NOMO-1 treated with dmso at 0.1 percent for 144 hours (cell line): ENCODE data around the gene SYTL1.
A peak's percentile ranks its signal among the peaks of the same experiment; 100 is the strongest.

Experiments
- DNase-seq: peaks from one replicate; lab custom pipeline; 2025; ENCODE audit not compliant: unreplicated experiment; lab: John Stamatoyannopoulos, UW

Gene SYTL1

DNA sequence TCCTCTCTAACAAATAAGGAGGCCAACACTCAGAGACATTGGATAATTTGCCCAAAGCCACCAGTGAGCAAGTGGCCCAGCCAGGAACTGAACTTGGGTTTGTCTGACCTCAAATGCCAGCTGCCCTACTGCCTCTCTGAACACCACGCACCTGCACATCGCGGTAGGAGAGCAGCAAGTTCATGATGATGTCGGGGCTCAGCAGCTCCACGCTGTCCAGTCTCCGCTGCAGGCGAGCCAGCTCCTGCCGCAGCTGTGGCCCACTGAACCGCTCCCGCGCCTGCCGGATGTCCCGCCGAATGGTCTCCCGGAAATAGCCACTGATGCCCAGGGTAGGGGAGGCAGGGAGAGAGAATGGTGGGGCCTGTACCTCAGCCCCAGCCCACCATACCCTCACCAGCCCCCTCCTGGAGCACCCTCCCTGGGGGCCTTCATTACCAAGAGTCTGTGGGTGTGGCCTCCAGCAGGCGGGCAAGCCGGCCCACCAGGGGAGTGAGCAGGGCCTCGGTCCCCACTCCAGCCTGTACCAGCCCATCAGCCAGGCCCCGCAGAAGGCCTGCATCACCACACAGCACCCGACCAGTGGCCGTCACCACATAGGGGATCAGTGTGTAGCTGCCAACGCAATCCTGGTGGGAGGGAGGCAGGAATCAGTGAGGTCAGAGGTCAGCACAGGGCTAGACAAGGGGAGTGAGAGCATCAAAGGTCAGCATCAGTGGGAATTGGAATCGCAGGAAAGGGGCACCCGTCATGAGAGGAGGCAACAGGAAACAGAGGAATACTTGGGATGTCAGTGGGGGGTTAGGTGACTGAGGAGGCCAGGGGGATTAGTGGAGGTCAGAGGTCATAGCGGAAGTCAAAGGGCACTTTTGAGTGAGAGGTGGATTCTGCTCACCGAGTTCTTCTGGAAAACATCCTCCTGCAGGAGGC, 22.2 kb downstream of the SYTL1 start:
- no peak for DNase-seq

DNA sequence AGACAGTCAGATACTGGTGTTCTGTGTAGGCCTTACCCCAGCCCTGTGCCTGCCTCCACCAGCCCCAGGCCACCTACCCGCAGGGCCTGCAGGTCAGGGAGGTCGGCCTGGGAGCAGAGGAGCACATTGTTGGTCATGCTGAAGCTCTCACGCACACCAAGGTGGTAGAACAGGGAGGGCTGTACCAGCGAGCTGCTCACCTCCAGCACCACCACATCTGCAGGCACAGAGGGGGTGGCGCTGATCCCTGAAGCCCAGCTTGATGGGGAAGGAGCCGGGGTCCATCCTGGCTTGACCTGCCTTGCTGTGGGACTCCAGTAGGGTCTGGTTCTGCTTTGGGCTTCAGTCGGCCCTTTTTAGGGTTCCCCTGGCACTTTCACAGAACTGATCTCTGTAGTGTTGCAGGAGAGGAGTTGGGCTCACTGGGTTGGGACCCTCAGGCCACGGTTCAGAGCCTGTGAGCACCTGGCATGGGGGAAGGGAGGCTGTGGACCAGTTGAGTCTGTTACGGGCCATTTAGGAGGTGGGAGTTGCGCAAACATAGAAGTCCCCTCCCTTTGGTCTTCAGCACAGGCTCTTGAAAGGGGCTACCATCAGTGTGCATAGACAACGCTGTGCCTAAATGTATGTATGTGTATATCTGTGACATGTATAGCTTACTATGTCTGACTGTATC, 23.0 kb downstream of the SYTL1 start:
- no peak for DNase-seq

DNA sequence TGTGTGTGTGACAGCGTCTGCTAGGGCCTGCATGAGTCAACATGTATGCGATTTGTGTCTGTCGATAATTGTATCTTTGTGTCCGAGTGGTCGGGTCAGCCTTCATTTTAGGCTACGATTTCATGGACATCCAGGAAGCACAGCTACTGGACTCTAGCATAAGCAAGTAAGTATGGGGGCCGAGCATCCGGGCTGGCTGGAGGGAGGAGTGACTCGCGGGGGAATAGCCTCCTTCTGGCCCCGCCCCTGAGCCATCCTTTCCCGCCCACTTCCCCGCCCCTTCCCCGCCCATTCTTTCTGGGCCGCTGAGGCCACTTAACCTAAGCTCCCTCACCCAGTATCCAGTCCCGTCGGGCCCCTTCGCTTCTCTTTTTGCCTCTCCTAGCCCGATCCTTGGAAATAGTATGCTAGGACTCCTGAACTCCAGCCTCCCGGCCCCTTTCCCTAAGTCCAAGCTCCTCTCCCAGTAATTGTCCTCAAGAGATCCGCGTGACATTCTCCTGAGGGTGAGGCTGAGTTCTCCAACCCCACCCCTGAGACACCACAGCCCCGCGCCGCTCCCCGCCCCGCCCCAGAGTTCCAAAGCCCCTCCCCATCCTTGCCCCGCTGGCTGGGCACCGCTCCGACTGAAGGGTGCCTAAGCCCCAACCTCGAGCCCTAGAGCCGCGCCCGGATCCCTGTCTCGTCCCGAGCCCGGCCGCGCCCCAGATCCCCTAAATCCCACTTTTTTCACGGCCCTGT, 23.7 kb downstream of the SYTL1 start:
- DNase-seq = peak; percentile 61

DNA sequence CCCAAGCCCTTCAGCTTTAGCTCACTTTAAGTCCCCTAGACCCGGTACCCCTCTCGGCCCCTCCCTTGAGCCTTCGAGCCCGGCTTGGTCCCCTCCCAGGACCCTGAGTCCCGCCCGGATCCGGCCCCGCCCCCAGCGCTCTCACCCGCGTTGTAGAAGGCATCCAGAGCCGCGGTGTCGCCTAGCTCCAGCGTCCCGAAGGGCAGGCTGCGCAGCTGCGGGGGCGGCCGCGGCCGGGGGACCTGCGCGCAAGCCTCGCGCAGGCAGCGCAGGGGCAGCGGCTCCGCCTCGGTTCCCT, 24.2 kb downstream of the SYTL1 start:
- DNase-seq = peak; percentile 9

DNA sequence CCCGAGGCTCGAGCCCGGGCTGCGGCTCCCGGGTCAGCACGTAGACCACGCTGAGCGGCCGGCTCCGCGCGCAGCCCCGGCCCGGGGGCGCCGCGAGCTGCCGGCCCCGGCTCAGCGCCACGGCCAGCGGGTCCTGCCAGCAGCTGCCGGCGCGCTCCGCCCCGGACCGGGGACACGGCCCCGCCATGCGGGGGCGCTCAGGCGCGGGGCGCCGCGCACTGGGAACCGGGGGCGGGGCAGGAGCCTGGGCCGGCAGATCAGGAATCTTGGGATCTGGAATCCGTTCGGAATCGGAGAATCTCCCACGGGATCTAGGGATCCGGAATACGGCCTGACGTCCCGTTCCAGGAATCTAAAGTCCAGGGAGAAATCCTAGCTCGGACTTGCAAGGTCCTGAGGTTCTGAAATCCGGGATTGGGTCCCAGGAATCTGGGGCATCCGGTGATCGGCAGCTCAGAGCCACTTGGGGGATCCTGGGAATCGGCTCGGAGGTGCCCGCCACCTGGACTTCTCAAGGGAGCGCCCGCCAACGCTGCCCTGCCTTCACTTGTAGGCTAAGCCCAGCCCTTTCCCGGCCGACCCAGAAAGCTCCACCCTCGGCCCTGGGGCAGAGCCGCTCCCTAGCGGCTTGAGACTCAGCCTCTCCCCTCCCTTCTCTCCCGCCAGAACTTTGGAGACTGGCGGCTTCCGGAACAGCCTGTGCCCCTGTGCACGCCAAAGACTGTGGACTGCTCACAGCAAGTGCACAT, 24.8 kb downstream of the SYTL1 start, which contains the start of gene MAP3K6:
TSS of gene MAP3K6 (minus strand) at position 551 of the 749 bp plus-strand sequence. CDS start at position 187, 364 bp downstream.
- peak; percentile 51 for DNase-seq

DNA sequence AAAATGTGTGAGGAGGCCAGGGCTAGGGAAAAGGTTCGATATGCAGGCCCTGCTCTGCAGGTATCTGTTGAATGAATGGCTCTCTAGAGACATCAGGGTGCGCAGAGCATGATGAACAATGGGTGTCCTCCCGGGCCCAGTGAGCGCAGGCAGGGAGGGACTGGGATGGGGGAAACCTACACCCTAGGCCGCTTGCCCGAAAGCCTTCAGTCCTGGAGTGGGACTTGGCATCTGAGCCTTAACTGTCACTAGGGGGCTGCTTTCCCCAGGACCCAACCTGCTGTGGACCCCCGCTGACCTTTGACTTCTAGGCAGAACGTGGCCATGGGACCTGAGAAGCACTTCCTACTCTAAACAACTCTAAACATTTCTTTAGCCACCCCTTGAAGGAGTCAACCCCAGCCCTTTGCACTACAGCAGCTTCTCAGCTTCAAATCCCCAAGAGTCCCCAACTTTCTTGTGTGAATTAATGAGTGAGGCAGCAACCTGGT, 25.4 kb downstream of the SYTL1 start:
- no peak for DNase-seq

DNA sequence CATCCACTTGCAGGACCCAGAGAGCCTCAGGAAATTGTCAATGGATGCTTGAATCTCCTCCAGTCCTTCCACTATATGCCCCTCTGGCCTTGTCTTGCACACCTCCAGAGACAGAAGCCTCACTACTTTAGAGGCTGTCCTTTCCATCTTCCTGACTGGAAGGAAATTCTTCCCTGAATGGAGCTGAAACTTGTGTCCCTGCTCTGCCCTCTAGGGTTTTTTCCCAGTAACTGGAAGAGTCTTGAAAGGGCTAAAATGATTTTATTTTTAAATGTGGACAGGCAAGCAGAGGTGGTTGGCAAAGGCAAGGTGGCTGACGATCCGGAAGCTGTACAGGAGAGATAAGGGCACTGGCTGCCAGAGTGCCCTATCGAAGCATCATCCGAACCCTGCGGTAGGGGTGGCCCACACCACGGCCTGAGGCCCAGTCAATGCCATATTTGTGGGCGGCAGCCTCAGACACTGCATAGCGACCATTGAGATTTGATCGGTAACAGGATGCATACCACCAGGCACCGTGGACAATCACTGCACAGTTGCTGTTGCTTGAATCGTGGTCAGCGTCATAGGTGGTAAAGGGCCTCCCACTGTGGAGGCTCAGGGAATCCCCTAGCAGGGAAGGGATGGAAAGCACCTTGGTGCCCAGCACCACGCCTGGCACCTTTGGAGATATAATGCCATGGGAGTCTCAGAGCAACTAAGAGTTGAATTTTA, 27.2 kb downstream of the SYTL1 start:
- DNase-seq = no peak

DNA sequence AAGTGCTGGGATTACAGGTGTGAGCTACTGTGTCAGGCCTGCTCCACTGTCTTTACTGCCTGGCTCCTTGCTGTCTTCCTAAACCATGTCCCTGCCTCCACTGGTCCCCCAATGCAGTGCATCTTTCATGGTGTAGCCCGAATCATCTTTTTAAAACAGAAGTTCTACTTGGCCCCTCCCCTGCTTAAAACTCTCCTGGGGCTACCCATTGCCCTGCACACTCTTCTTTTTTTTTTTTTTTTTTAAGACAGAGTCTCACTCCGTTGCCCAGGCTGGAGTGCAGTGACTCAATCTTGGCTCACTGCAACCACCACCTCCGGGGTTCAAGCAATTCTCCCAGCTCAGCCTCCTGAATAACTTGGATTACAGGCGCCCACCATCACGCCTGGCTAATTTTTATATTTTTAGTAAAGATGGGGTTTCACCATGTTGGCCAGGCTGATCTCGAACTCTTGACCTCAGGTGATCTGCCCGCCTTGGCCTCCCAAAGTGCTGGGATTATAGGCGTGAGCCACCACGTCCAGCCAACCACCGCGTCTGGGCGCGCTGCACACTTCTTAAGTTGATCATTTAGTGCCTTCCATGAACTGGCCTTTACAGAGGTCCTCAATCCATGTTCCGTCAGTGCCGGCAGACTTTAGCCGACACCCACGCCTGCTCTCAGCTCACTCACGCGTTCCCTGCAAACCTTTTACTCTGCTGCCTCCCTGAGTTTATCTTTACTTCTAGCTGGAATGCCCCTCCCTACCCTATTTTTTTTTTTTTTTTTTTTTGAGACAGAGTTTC, 30.4 kb downstream of the SYTL1 start:
- no peak for DNase-seq

DNA sequence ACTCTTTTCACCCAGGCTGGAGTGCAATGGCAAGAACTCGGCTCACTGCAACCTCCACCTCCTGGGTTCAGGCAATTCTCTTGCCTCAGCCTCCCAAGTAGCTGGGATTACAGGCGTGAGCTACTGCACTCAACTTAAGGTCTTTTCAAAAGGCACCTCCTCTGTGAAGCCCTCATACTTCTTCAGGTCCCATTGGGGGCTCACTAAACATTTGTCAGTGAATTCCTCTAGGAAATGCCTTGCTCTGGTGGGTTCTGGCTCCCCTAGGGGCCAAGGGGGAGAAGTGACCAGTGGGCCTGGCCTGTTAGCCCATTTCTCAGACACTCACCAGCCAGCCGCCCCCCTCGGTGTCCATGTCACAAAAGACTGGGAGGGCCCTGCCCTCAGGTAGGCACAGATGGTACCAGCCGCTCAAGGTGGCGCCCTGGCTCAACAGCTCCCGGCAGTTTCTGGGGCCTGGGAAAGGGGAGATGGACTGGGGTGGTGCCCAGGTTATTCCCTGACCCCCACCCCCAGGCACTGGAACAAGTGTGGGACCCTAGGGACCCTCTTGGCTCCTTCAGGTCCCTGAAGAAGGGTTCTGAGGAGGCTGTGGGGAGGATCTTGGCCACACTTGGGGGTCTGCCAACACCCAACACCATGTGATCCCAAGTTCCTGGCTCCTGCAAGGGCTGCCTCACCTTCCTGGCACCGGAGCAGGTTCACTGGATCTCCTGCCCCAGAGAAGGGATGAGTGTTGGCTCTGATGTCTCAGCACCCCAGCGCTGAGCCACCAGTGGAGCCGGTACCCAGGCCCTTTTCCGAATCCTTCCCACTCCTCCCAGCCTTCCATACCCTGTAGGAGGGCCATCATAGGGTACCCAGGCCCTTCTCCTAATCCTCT, 31.2 kb downstream of the SYTL1 start:
- no peak for DNase-seq

DNA sequence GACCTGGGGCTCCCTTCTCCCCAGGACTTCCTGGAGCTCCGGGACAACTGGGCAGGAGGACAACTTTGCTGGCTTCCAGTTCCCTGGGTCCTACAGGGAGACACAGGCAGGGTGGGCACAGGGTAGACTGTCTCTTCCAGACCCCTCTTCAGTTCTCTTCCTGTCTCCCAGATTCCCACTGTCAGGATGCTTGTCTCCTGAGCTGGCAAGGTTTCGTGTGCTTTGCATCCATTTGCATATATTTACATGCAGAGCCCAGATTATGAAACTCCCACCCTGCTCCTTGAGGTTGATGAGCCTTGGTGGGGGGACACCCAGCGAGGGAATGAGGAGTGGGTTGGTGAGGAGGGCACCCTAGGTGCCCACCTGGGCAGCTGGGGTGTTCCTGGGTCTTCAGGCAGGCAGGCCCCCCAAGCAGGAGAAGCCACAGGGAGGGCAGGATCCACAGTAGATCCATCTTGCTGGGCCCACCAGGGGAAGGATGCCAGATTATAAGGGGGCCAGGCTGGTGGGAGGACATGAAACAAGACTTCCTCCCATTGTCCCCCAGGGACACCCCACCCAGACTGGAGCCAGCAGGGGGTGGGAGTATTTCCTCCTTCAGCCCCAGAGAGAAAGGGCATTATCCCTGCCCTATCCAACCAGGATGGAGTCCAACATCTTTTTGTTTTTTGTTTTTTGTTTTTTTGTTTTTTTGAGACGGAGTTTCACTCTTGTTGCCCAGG, 32.7 kb downstream of the SYTL1 start, which contains the start of gene FCN3:
TSS of gene FCN3 (minus strand) at position 463 of the 725 bp plus-strand sequence. CDS start at position 457, 6 bp downstream.
- no peak for DNase-seq

DNA sequence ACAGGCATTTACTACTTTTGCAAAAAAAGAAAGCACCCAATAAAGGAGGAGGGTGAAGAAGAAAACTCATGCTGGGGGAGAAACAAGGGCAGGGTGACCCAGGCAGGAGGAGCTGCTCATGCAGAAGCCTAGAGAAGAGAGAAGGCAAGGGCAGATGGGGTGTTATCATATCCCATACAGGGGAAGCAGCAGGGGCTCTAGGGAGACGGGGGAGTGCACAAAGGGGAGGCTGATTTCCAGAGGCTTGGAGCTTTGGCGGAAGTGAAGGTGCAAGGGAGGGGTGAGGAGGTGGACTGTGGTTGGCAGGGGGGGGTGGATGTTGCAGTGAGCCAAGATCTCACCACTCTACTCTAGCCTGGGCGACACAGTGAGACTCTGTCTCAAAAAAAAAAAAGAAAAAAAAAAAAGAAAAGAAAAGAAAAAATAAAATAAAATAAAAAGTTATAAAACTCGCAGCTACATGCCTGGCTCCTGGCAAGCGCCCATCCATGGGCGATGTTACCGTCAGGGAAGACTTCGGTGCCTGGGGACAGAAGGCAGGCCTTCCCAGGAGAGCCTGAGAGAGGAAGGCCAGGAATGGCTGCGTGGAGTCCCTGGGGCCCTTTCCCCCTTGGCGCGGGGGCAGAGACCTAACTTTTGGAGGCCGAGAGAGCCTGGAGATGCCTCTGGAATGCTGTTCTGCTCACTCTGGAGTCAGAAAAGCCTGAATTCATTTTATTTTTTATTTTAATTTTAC, 36.1 kb downstream of the SYTL1 start:
- no peak for DNase-seq

DNA sequence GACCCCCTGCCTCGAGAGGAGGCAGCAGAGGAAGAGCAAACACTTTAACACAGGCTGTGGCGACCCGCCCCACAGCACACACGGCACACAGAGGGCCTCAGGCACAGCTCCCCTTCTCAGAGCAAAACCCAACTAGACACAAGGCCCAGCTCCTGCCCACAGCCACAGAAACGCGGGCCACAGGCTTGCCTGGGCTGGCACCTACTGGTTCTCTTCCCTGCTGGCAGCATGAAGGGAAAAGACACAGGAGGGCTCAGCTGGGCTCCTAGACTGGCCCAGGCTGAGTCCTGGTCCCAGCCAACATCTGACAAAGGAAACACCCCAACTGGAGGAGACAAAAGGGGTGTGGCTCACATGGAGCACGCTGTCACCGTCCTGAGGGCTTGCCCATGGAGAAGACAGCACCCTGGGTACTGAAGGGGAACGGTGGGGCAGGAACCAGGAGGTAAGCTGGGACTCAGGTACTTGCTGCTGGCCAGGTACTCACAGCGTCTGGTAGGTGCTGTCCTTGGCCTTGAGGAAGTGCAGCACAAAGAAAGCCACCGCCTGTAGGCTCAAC, 37.8 kb downstream of the SYTL1 start:
- DNase-seq = no peak

DNA sequence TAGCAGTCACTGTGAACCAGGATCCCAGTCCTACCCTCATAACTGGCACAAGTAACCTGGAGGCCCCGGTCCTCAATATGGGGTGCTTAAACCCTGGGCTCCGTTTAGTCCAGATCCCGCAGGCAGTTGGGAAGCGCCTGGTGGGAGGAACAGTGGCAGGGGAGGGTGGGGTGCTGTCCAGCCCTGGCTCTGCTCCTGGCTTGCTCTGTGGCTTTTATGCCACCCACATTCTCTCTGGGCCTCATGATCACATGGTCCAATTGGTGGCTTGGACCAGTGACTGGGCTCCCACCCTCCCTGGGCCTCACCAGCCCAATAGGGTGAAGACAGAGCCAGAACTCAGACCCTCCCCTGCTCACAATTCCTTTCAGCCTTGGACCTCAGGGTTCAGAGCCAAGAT, 38.4 kb downstream of the SYTL1 start:
- no peak for DNase-seq

DNA sequence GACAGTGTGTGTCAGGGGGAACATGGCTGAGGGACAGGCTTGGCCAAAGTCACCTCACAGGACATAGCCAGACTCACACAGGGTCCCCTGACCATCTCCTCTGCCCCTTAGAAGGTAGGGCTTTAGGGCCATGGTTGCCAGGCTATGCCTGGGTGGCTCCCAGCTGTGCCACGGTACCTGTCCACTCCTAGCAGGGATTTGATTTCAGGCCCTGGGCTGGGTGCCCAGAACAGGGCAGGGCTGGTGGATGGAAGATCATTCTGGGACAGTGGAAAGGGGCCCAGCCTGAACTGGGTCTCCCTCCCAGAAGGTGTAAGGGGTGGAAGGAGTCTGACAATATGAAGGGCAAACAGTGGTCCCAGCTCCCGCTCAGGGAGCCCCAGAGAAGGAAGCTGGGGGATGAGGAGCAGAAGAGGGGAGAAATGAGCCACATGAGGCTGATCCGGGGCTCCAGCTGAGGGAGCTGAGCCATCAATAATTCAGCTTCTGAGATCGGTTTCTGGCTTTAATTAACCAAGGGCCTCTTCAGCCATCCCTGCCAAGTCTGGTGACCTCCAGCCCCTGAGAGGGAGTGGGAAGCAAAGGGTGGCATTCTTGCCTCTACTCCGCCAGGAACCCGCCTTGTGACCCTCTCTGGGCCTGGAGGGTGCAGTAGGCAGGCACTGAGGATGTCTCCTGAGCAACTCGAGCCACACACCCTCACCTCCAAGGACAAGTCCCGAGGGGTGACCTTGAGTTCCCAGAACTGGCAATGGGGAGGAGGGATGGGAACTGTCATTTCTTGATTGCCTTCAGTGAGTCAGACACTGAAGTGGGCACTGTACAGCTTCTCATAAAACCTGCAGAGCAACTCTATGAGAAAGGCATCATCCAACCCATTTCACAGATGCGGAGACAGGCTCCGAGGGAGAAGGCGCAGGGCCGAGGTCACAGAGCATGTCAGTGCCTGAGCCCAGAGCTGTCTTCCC, 39.2 kb downstream of the SYTL1 start:
- no peak for DNase-seq

DNA sequence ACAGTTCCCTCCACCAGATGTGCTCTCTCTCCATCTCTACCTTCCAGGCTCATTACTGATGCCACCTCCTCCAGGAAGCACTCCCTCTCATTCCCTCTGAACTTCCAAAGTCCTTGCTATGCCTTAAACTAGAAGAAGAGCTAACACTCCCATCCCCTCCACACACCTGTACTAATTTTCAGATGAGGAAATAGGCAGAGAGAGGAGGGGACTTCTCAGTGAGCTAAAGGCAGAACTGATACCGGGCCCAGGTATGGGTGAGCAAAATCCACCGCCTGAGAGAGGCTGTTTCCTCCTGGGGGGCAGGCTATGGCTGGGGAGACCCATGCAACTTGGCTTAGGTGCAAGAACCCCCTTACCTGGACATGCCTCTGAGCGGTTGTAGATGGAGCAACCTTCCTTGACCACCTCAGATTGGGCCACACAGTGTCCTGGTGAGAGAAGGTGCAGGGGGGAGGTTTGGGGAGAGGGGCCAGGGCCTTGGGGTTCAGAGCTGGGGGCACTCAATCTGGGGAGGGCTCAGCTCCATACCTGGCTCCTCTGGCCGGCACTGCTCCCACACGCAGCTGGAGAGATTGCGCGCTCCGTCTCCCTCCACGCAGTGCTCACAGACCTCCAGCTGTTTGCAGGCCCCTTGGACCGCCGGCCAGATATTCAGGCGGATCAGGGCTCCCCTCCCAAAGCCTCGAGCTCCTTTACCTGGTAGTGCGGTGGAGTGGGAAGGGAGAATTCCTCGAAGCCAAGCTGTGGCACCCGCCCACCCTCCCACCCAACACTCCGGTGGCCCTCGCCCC, 40.3 kb downstream of the SYTL1 start:
- DNase-seq = no peak
